Endothelial cell of umbilical vein (primary cell): Measurements from ENCODE around the gene C20orf144. TPM values are rescaled to one million over a fixed set of nuclear protein-coding genes. Genes with fewer than 3 reads are reported as not detected.
A peak's percentile ranks its signal among the peaks of the same experiment; 100 is the strongest.

Experiments used
- BruUV-seq: library from RNA; stranded (reverse); fragments of 400-500 nt; replicated peaks from 2 replicates; lab custom pipeline; 2021; lab: Mats Ljungman, UMichigan
- CTCF ChIA-PET: fragments of 300-600, 350-600 bp; sonication (Branson Sonifier 250); formaldehyde crosslinking; loops from one replicate; lab custom pipeline; 2021; ENCODE audit warnings: antibody characterized with exemption, inconsistent platforms; lab: Charles Lee
- POLR2A ChIA-PET: fragments of 300-600, 350-600 bp; sonication (Branson Sonifier 250); formaldehyde crosslinking; loops from one replicate; lab custom pipeline; 2021; ENCODE audit warnings: antibody characterized with exemption, inconsistent platforms; lab: Charles Lee
- DNase-seq: peaks from one replicate; pipeline ENCODE4 v3.0.0-alpha.2; 2011; ENCODE audit warnings: low read depth, low spot score
- FAIRE-seq: peaks from 2 replicates; lab custom pipeline; 2011; peaks lifted over from hg19 to GRCh38; lab: Jason Lieb, UNC
- H2AFZ ChIP-seq: 2 replicates; pipeline ENCODE4 v1.6.0; 2012; ENCODE audit warnings: low read depth, low read length, control low read depth, inconsistent platforms
- H3K27ac ChIP-seq: 2 replicates; pipeline ENCODE4 v1.5.1; 2011; ENCODE audit warnings: low read depth, mild to moderate bottlenecking, control low read depth, low read length, moderate library complexity; ENCODE audit not compliant: insufficient read depth
- H3K27me3 ChIP-seq, 2 experiments: 2 replicates each; pipeline versions ENCODE4 v1.6.0 to v1.6.1; 2011; ENCODE audit warnings: low read length in 2 of 2, mixed read lengths in 1 of 2; ENCODE audit not compliant: control insufficient read depth in 2 of 2, insufficient read depth in 2 of 2
- H3K36me3 ChIP-seq, 2 experiments: 2 replicates in 1 of 2; 3 replicates in 1 of 2; pipeline ENCODE4 v1.5.1; 2011; ENCODE audit warnings: low read length in 2 of 2, mild to moderate bottlenecking in 1 of 2, moderate library complexity in 1 of 2; ENCODE audit not compliant: control insufficient read depth in 2 of 2, insufficient read depth in 2 of 2; ENCODE audit errors: extremely low read depth in 1 of 2
- H3K4me1 ChIP-seq: 3 replicates; pipeline ENCODE4 v1.5.1; 2011; ENCODE audit warnings: mild to moderate bottlenecking, low read length; ENCODE audit not compliant: control insufficient read depth, insufficient read depth; ENCODE audit errors: extremely low read depth
- H3K4me2 ChIP-seq: 2 replicates; pipeline ENCODE4 v1.6.1; 2011; ENCODE audit warnings: low read length, control low read depth, mixed read lengths; ENCODE audit not compliant: insufficient read depth
- H3K4me3 ChIP-seq, 3 experiments: fragments of 200-600 bp in 1 of 3; sonication (generic), shearing (Covaris generic) in 1 of 3; replicated peaks in 1 of 3; 2 replicates each; pipeline ENCODE4 v1.5.1; 2011 to 2016; ENCODE audit warnings: control low read depth in 3 of 3, low read length in 3 of 3, mild to moderate bottlenecking in 2 of 3, inconsistent platforms in 1 of 3, low read depth in 1 of 3, moderate library complexity in 1 of 3; ENCODE audit not compliant: insufficient read depth in 1 of 3
- H3K79me2 ChIP-seq: 2 replicates; pipeline ENCODE4 v1.6.0; 2012; ENCODE audit warnings: low read length, inconsistent platforms; ENCODE audit not compliant: control insufficient read depth, insufficient read depth
- H3K9ac ChIP-seq: replicated peaks from 2 replicates; pipeline ENCODE3; 2011; ENCODE audit warnings: low read length, control low read depth; ENCODE audit not compliant: insufficient read depth; ENCODE audit errors: extremely low read depth
- H3K9me1 ChIP-seq: replicated peaks from 3 replicates; pipeline ENCODE4 v1.6.0; 2011; ENCODE audit warnings: mild to moderate bottlenecking, low read length; ENCODE audit not compliant: control insufficient read depth, insufficient read depth; ENCODE audit errors: extremely low read depth
- H3K9me3 ChIP-seq: replicated peaks from 2 replicates; pipeline ENCODE4 v1.5.1; 2012; ENCODE audit warnings: low read length, inconsistent platforms; ENCODE audit not compliant: control insufficient read depth, insufficient read depth
- H4K20me1 ChIP-seq: replicated peaks from 2 replicates; pipeline ENCODE3; 2011; ENCODE audit warnings: mild to moderate bottlenecking, low read length; ENCODE audit not compliant: control insufficient read depth, insufficient read depth; ENCODE audit errors: extremely low read depth
- FOS ChIP-seq: IDR thresholded peaks from 2 replicates; pipeline ENCODE4 v1.6.1; 2011; ENCODE audit warnings: mild to moderate bottlenecking, low read length, moderate library complexity, borderline replicate concordance; ENCODE audit not compliant: insufficient read depth
- GATA2 ChIP-seq: IDR thresholded peaks from 2 replicates; pipeline ENCODE4 v1.7.0; 2011; ENCODE audit warnings: low read depth, mild to moderate bottlenecking, moderate library complexity, mixed read lengths, low read length; ENCODE audit not compliant: insufficient read length, insufficient read depth
- JUN ChIP-seq: IDR thresholded peaks from 2 replicates; pipeline ENCODE4 v1.6.1; 2011; ENCODE audit warnings: borderline replicate concordance, low read depth; ENCODE audit not compliant: insufficient read length, insufficient read depth
- MYC ChIP-seq: IDR thresholded peaks from one replicate; pipeline ENCODE4 v1.6.1; 2011; ENCODE audit warnings: mild to moderate bottlenecking, low read depth, low read length
- POLR2A ChIP-seq: IDR thresholded peaks from 2 replicates; pipeline ENCODE4 v1.6.1; 2012; ENCODE audit warnings: low read depth, mild to moderate bottlenecking, control low read depth, low read length
- POLR2AphosphoS5 ChIP-seq: IDR thresholded peaks from 2 replicates; pipeline ENCODE4 v1.6.1; 2012; ENCODE audit warnings: low read depth, mild to moderate bottlenecking, control low read depth, low read length, moderate library complexity; ENCODE audit not compliant: insufficient read depth
- dilution Hi-C: fragments of 300-500 bp; cut with MboI; formaldehyde crosslinking; loops from one replicate; pipeline ENCODE4 v1.15.0; 2019; ENCODE audit warnings: low sequenced_read_pairs; ENCODE audit not compliant: extremely low pct_ligation_motif_present
- intact Hi-C: fragments of 100-400 bp; cut with micrococcal nuclease; formaldehyde crosslinking; loops from one replicate; pipeline ENCODE4 v1.10.0; 2022
- polyA plus RNA-seq, 4 experiments: library from polyadenylated mRNA; depleted of rRNA in 3 of 4; stranded (reverse) in 3 of 4; unstranded in 1 of 4; fragments of >200 nt; gene quantifications; 2 replicates each; pipeline versions ENCODE4 v1.2.1 to v1.2.3, GENCODE V29; 2011 to 2012; ENCODE audit warnings: missing spikeins in 1 of 4
- total RNA-seq: library from RNA; stranded (reverse); gene quantifications from 2 replicates; pipeline ENCODE4 v1.2.3, GENCODE V29; 2021
- TF ChIP-seq, protein P1 (sequence below), 2 donors: IDR thresholded peaks; 1 replicate in 1 of 2; 2 replicates in 1 of 2; pipeline ENCODE4 v1.5.1; 2011; ENCODE audit warnings: low read length in 2 of 2, mild to moderate bottlenecking in 2 of 2, moderate library complexity in 2 of 2, control low read depth in 1 of 2, inconsistent platforms in 1 of 2, low read depth in 1 of 2; ENCODE audit not compliant: insufficient read depth in 1 of 2; ENCODE audit errors: extremely low read depth in 1 of 2

C20orf144 gene
- total and polyA plus RNA-seq, 2 donors (not counting 3 experiments of a cell fraction or from before 2014, with no cell fraction given), result not detected

DNA sequence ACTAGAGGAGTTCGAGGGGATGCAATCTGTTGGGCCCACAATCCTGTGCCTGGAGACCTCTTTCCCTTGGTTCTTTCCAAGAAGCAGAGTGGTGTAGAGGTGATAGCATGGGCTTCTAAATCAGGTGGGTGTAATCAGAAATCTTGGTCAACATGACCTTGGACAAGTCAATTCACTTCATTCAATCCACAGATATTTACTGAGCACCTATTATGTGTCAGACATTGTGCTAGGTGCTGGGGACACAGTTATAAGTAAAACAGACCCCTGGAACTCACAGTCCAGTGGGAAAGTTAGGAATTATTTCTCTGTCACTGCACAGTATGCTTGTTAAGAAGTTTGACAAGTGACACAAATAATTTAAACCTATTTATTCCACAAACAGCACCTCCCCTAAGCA, 27.4 kb downstream of the C20orf144 start:
- Histone ChIP-seq H3K4me1 (peaks cover 33% of the 10 kb centered on the region), H3K9me3 (no peaks in the 10 kb centered on the region), H3K4me2 (peak overlapping the region; percentile 49), H3K27ac (no peak overlapping the region), H3K27me3 (no peaks in the 10 kb centered on the region), H3K9me1 (no peaks in the 10 kb centered on the region), H3K79me2 (peaks cover 9% of the 10 kb centered on the region), H2AFZ (no peak overlapping the region), H3K36me3 (no peaks in the 10 kb centered on the region), H4K20me1 (no peaks in the 10 kb centered on the region), H3K9ac (no peak overlapping the region), H3K4me3 (no peak overlapping the region)
- no peak for TF ChIP-seq MYC
- POLR2A ChIA-PET, result interaction anchor here (0.8 kb wide), 1 partner anchor 1000 kb away, joined by 3 read pairs; no protein-coding TSS in a partner anchor
- dilution Hi-C loops, result no loop called here
- DNase-seq (no peak), FAIRE-seq (no peak)
- BruUV-seq, result no TSS peak
- intact Hi-C loops, result loop anchor here (5.0 kb wide), 1 partner anchor 43 kb away; the partner anchor contains the start of gene ZNF341
- CTCF ChIA-PET, result interaction anchor here (1.0 to 1.4 kb wide), 2 partner anchors 19 to 21 kb away, joined by 3 to 4 read pairs; no protein-coding TSS in a partner anchor

DNA sequence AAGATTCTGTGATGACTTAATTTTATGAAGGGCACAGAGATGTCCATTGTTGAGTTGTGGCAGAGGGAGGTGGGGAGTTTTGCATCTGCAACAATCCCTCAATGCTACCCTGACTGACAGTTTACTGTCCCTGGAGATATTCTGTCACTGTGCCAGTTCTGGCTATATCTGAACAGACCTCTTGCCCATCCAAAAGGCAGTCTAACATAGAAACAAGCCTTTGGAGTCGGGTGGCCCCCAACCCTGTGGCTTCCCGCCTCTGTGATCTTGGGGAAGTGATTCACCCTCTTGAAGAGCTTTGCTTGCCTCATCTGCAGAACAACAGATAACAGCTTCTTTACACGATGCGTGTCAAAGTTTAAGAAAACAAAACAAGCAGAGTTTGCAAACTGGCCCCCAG, 27.8 kb downstream of the C20orf144 start:
- FAIRE-seq (peak; percentile 62), DNase-seq (peak; percentile 72)
- ChIA-PET CTCF (interaction anchor here (1.4 kb wide), 1 partner anchor 22 kb away, joined by 4 read pairs; no protein-coding TSS in a partner anchor), POLR2A (interaction anchor here (0.8 kb wide), 1 partner anchor 1000 kb away, joined by 3 read pairs; no protein-coding TSS in a partner anchor)
- no peaks in the 10 kb centered on the region for H3K9me1 ChIP-seq
- dilution Hi-C loops, result no loop called here
- TF ChIP-seq POLR2A (no peak), FOS (peak; percentile 83), JUN (peak; percentile 45), POLR2AphosphoS5 (peak; percentile 53), GATA2 (peak; percentile 78)
- TF ChIP-seq, protein P1, sequence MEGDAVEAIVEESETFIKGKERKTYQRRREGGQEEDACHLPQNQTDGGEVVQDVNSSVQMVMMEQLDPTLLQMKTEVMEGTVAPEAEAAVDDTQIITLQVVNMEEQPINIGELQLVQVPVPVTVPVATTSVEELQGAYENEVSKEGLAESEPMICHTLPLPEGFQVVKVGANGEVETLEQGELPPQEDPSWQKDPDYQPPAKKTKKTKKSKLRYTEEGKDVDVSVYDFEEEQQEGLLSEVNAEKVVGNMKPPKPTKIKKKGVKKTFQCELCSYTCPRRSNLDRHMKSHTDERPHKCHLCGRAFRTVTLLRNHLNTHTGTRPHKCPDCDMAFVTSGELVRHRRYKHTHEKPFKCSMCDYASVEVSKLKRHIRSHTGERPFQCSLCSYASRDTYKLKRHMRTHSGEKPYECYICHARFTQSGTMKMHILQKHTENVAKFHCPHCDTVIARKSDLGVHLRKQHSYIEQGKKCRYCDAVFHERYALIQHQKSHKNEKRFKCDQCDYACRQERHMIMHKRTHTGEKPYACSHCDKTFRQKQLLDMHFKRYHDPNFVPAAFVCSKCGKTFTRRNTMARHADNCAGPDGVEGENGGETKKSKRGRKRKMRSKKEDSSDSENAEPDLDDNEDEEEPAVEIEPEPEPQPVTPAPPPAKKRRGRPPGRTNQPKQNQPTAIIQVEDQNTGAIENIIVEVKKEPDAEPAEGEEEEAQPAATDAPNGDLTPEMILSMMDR (IDR thresholded peaks at IDR 0.05; ENCODE audit: extremely low read depth in 1 of 2, insufficient read depth in 1 of 2, low read depth in 1 of 2, low read length in 2 of 2), result no peak
- no peak overlapping the region for H3K4me3 ChIP-seq
- no peak overlapping the region for H2AFZ ChIP-seq
- H3K27ac ChIP-seq, result no peak overlapping the region
- H3K9me3 ChIP-seq, result no peaks in the 10 kb centered on the region
- H3K9ac ChIP-seq, result no peak overlapping the region
- H3K27me3 ChIP-seq, result no peaks in the 10 kb centered on the region
- H3K79me2 ChIP-seq, result peaks cover 4% of the 10 kb centered on the region
- no TSS peak for BruUV-seq
- peaks cover 28% of the 10 kb centered on the region for H3K4me1 ChIP-seq
- H3K4me2 ChIP-seq, result peak overlapping the region; percentile 49
- no peaks in the 10 kb centered on the region for H4K20me1 ChIP-seq
- no peaks in the 10 kb centered on the region for H3K36me3 ChIP-seq
- intact Hi-C loops, result loop anchor here (5.0 kb wide), 1 partner anchor 42 kb away; the partner anchor contains the start of gene ZNF341
